ENCODE results near the gene LRP6. TPM values are rescaled to one million over a fixed set of nuclear protein-coding genes. Genes with fewer than 3 reads are reported as not detected.

LRP6 gene
- total and polyA plus RNA-seq, 10 of the 15 experiments (the other 5 are each of a cell fraction or from before 2014, with no cell fraction given), result 1.5 to 14.9 (median 6.1) TPM

DNA sequence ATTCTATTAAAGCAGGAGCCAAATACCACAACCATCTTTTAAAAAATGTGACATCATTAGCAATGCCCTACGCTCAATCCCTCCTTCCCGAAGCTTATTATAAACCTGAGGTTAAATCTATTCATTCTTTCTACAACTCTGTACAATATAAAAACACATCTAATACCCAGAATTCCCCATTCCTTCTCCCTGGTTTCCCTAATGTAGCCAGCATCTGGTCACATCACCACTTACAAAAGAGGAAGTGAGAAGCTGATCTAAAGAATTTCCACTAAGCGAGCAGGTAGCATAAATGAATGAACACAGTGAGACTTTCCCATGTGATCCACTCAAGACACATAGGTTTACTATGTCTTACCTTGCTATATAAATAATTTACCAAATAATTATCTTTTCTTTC, 90.4 kb downstream of the LRP6 start (continued):
- TF ChIP-seq ZBTB40 (IDR thresholded peaks at IDR 0.05; ENCODE audit: borderline replicate concordance), result no peak
- peak; percentile 63 for TF ChIP-seq RUNX3 (IDR thresholded peaks at IDR 0.05; ENCODE audit: low read length)
- TF ChIP-seq RELB (IDR thresholded peaks at IDR 0.05; ENCODE audit: low read depth), result peak; percentile 93
- peak; percentile 59 for TF ChIP-seq RAD51 (IDR thresholded peaks at IDR 0.05)
- peak; percentile 89 for TF ChIP-seq EED (IDR thresholded peaks at IDR 0.05; ENCODE audit: low read depth)

- Histone ChIP-seq H3K4me2 (ENCODE audit: control insufficient read depth, insufficient read depth) (no peak overlapping the region; the same call in 1 of the 2 replicates), H2AFZ (ENCODE audit: control insufficient read depth, low read depth, low read length) (no peak overlapping the region), H3K4me1 (ENCODE audit: control insufficient read depth, insufficient read depth, low read length) (peaks cover 15% of the 10 kb centered on the region), H3K9me3 (replicated peaks; ENCODE audit: control insufficient read depth, insufficient read depth, low read length) (no peaks in the 10 kb centered on the region), H3K9ac (ENCODE audit: control insufficient read depth, insufficient read depth, low read length) (no peak overlapping the region), H3K79me2 (ENCODE audit: control insufficient read depth, insufficient read depth, low read length) (no peaks in the 10 kb centered on the region), H3K27me3 (replicated peaks in 1 of 2; ENCODE audit: control insufficient read depth in 2 of 2, insufficient read depth in 2 of 2, low read length in 1 of 2) (no peaks in the 10 kb centered on the region), H3K27ac (ENCODE audit: control insufficient read depth, insufficient read depth) (no peak overlapping the region), H3K4me3 (no peak overlapping the region), H3K36me3 (ENCODE audit: control insufficient read depth in 2 of 2, insufficient read depth in 2 of 2, low read length in 1 of 2) (no peaks in the 10 kb centered on the region), H4K20me1 (ENCODE audit: control insufficient read depth, insufficient read depth) (no peaks in the 10 kb centered on the region)
- ChIA-PET CTCF (interaction anchor here (1.1 to 2.8 kb wide), 4 partner anchors 10 to 166 kb away, joined by 3 to 13 read pairs (median 4); no protein-coding TSS in a partner anchor), RAD21 (ENCODE audit: unreplicated experiment) (interaction anchor here (2.1 kb wide), 1 partner anchor 155 kb away, joined by 5 read pairs; no protein-coding TSS in a partner anchor), POLR2A (no interaction called here), SMC1A (ENCODE audit: uncharacterized antibody, unreplicated experiment) (interaction anchor here (0.6 to 2.8 kb wide), 7 partner anchors 10 to 628 kb away, joined by 3 to 12 read pairs (median 3); partner anchors contain the start of gene LRP6)
- WGBS (ENCODE audit: insufficient coverage, insufficient replicate concordance, low lambda C conversion rate, missing lambda C conversion rate), result 0% methylated on average over 1 of the region's 1 CpG
- in situ Hi-C loops (cut with MboI), result no loop called here
- DNase-seq (ENCODE audit: low read depth, low spot score) (peak; percentile 90), FAIRE-seq (peak; percentile 54), ATAC-seq (peak; percentile 95)
- intact Hi-C loops (cut with micrococcal nuclease; ENCODE audit: unreplicated experiment), result loop anchor here (5.0 to 10.0 kb wide), 3 partner anchors 45 to 153 kb away; partner anchors contain the start of gene LRP6
- BruUV-seq (replicated peaks), result no TSS peak
- TF ChIP-seq SMAD5 (IDR thresholded peaks at IDR 0.05; ENCODE audit: low read depth) (no peak), SIN3A (IDR thresholded peaks at IDR 0.05; ENCODE audit: low read depth, low read length) (no peak), WRNIP1 (IDR thresholded peaks at IDR 0.05; ENCODE audit: borderline replicate concordance, low read depth, low read length) (no peak), ZNF622 (IDR thresholded peaks at IDR 0.05) (no peak), CEBPB (IDR thresholded peaks at IDR 0.05; ENCODE audit: borderline replicate concordance in 1 of 2, low read depth in 2 of 2, low read length in 2 of 2) (no peak), JUND (IDR thresholded peaks at IDR 0.05; ENCODE audit: low read depth, low read length) (0 out of 2 replicates have a peak, but pooled peaks have one; percentile 5), BHLHE40 (IDR thresholded peaks at IDR 0.05; ENCODE audit: borderline replicate concordance in 1 of 2, low read depth in 2 of 2, low read length in 1 of 2) (peak; percentile 17 to 56; a peak in 2 of 4 replicates)
- TF ChIP-seq, protein P1, sequence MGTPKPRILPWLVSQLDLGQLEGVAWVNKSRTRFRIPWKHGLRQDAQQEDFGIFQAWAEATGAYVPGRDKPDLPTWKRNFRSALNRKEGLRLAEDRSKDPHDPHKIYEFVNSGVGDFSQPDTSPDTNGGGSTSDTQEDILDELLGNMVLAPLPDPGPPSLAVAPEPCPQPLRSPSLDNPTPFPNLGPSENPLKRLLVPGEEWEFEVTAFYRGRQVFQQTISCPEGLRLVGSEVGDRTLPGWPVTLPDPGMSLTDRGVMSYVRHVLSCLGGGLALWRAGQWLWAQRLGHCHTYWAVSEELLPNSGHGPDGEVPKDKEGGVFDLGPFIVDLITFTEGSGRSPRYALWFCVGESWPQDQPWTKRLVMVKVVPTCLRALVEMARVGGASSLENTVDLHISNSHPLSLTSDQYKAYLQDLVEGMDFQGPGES (IDR thresholded peaks at IDR 0.05), result no peak
- TF ChIP-seq, protein P2, sequence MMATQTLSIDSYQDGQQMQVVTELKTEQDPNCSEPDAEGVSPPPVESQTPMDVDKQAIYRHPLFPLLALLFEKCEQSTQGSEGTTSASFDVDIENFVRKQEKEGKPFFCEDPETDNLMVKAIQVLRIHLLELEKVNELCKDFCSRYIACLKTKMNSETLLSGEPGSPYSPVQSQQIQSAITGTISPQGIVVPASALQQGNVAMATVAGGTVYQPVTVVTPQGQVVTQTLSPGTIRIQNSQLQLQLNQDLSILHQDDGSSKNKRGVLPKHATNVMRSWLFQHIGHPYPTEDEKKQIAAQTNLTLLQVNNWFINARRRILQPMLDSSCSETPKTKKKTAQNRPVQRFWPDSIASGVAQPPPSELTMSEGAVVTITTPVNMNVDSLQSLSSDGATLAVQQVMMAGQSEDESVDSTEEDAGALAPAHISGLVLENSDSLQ (IDR thresholded peaks at IDR 0.05), result 0 out of 2 replicates have a peak, but pooled peaks have one; percentile 35
Observed at GRCh38 chr12:12171991-12172511, 94.8 kb downstream of the LRP6 start.

All from GM12878 (cell line).